Measurements from ENCODE around the gene RASSF6.

The RASSF6 gene

DNA sequence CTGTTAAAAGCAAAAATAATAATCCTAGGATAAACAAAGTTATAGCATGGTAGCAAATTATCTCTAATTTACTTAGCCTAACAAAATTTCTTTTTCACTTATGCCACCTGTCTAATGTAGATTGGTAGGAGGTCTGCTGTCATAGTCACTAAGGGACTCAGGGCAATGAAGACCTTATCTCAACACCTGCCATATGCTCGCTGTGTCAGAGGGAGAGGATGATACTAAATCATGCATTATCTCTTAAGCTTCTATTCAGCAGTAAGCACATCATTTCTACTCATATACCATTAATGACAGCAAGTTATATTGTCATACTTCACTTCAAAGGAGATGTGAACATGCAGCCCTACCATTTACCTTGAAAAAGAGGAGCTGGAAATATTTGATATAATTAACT lies 94.6 kb downstream of the RASSF6 start:
- no peak for TF ChIP-seq EZH2phosphoT487 (IDR thresholded peaks at IDR 0.05; ENCODE audit: borderline replicate concordance)
- TF ChIP-seq, protein P1, sequence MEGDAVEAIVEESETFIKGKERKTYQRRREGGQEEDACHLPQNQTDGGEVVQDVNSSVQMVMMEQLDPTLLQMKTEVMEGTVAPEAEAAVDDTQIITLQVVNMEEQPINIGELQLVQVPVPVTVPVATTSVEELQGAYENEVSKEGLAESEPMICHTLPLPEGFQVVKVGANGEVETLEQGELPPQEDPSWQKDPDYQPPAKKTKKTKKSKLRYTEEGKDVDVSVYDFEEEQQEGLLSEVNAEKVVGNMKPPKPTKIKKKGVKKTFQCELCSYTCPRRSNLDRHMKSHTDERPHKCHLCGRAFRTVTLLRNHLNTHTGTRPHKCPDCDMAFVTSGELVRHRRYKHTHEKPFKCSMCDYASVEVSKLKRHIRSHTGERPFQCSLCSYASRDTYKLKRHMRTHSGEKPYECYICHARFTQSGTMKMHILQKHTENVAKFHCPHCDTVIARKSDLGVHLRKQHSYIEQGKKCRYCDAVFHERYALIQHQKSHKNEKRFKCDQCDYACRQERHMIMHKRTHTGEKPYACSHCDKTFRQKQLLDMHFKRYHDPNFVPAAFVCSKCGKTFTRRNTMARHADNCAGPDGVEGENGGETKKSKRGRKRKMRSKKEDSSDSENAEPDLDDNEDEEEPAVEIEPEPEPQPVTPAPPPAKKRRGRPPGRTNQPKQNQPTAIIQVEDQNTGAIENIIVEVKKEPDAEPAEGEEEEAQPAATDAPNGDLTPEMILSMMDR (conservative IDR thresholded peaks at IDR 0.05; ENCODE audit: low read length) = no peak
- Histone ChIP-seq H3K9me3 (ENCODE audit: insufficient read depth, low read depth, low read length) (no peaks in the 10 kb centered on the region), H3K79me2 (ENCODE audit: insufficient read depth, low read length) (no peaks in the 10 kb centered on the region), H3K4me1 (ENCODE audit: insufficient read depth, low read length, poor library complexity, severe bottlenecking) (peaks cover 5% of the 10 kb centered on the region), H2AFZ (ENCODE audit: low read length) (no peak overlapping the region), H3K4me3 (ENCODE audit: low read length, poor library complexity, severe bottlenecking) (no peak overlapping the region), H3K9ac (ENCODE audit: low read depth, low read length, poor library complexity, severe bottlenecking) (no peak overlapping the region), H3K36me3 (ENCODE audit: insufficient read depth, low read length) (no peaks in the 10 kb centered on the region), H3K9me2 (replicated peaks; ENCODE audit: low read depth, low read length) (no peaks in the 10 kb centered on the region), H4K20me1 (ENCODE audit: insufficient read depth, low read length, poor library complexity, severe bottlenecking) (no peaks in the 10 kb centered on the region), H3K4me2 (ENCODE audit: low read depth, low read length, poor library complexity, severe bottlenecking) (no peak overlapping the region), H3K27me3 (ENCODE audit: insufficient read depth, low read length, poor library complexity, severe bottlenecking) (no peaks in the 10 kb centered on the region), H3F3A (ENCODE audit: low read depth) (no peaks in the 10 kb centered on the region)

DNA sequence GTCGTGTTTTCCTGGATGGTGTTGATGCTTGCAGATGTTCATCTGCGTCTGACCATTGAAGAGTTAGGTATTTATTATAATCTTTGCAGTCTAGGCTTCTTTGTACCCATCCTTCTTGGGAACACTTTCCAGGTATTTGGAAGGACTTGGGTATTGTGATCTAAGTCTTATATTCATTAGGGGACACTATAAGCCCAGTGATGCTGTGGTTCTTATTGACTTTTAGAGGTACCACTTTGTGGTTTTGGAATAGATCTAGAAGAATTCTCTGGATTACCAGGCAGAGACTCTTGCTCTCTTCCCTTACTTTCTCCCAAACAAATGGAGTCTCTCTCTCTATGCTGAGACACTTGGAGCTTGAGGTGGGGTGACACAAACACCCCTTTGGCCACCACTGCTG lies 97.1 kb downstream of the RASSF6 start:
- Histone ChIP-seq H3K36me3 (ENCODE audit: insufficient read depth, low read length) (no peaks in the 10 kb centered on the region), H4K20me1 (ENCODE audit: insufficient read depth, low read length, poor library complexity, severe bottlenecking) (no peaks in the 10 kb centered on the region), H3K4me3 (ENCODE audit: low read length, poor library complexity, severe bottlenecking) (no peak overlapping the region), H2AFZ (ENCODE audit: low read length) (no peak overlapping the region), H3K9me3 (ENCODE audit: insufficient read depth, low read depth, low read length) (no peaks in the 10 kb centered on the region), H3K27me3 (ENCODE audit: insufficient read depth, low read length, poor library complexity, severe bottlenecking) (no peaks in the 10 kb centered on the region), H3K79me2 (ENCODE audit: insufficient read depth, low read length) (no peaks in the 10 kb centered on the region), H3K9ac (ENCODE audit: low read depth, low read length, poor library complexity, severe bottlenecking) (no peak overlapping the region), H3K9me2 (replicated peaks; ENCODE audit: low read depth, low read length) (no peaks in the 10 kb centered on the region), H3K4me1 (ENCODE audit: insufficient read depth, low read length, poor library complexity, severe bottlenecking) (peaks cover 7% of the 10 kb centered on the region), H3K4me2 (ENCODE audit: low read depth, low read length, poor library complexity, severe bottlenecking) (no peak overlapping the region), H3F3A (ENCODE audit: low read depth) (no peaks in the 10 kb centered on the region)
- no peak for TF ChIP-seq EZH2phosphoT487 (IDR thresholded peaks at IDR 0.05; ENCODE audit: borderline replicate concordance)
- TF ChIP-seq, protein P1 (conservative IDR thresholded peaks at IDR 0.05; ENCODE audit: low read length) = no peak

Measured in Loucy (cell line).